HG02759 (cell line): ENCODE results near the gene SPRR2E.
"Not testable (repeated sequence)": the region's sequence is repeated elsewhere in the genome, so short reads cannot be mapped to it uniquely, and the experiment has no call there.

Experiments used
- ATAC-seq: cut with Tn5 transposase; IDR thresholded peaks from one replicate; pipeline ENCODE4 v1.9.1; 2021; ENCODE audit warnings: mild to moderate bottlenecking, moderate library complexity; ENCODE audit not compliant: unreplicated experiment

Gene SPRR2E

DNA sequence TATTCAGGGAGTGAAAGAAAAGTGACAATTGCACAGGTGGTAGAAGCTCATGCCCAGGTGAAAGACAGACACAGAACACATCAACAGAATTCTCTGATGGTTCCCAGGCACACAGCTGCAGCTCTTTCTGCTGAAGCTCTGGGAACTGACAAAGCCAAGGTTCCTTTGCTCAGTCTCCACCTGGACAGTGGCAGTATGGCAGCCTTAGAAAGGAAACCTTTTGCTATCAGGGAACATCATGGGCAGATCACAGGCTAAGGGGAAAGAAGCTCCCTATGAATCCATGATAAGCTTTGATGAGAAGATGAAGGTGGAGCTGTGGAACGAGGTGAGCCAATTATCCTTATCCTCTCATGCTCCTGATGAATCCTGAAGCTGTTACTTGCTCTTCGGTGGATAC lies 24.1 kb downstream of the SPRR2E start:
- no peak for ATAC-seq

DNA sequence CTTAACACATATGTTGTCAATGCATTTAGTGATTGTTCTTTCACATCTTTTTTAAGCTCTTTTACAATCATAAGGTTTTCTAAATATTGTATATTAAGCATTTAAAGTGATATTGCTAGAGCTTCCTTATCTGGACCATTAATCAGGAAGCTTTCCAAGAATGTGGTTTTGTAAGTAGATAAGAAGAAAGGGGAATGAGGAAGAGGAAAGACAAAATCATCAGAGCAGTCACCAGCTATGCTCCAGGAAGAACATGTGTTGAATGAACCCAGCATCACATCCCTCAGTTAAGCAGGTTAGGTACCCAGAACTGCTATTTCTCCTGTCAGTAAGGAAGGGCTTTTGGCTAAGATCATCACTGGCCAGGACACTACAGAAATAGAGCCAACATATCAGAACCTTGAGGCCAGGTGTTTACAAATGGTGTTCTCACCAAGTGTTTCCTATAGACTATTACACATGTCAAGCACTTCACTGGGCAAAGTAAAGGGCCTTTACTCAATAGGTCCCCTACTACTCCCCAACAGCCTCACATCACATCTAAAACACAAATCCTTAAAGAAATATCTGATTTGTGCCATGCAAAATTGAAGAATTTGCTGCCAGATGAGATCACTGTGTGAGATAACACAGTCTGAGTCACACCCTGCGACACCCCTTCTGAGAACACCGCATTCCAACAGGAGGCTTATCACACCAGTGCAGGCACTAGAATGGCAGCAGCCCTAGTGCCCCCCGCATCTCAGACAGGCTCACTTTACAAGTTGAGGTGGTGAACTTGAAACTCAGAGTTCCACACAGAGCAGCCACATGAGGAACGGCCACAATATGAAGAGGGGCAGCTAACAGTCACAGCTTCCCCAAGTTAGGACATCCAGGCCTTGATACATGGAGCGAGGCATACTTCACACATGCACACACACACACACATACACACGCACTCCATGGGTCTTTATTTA lies 35.2 kb downstream of the SPRR2E start:
- no peak for ATAC-seq

DNA sequence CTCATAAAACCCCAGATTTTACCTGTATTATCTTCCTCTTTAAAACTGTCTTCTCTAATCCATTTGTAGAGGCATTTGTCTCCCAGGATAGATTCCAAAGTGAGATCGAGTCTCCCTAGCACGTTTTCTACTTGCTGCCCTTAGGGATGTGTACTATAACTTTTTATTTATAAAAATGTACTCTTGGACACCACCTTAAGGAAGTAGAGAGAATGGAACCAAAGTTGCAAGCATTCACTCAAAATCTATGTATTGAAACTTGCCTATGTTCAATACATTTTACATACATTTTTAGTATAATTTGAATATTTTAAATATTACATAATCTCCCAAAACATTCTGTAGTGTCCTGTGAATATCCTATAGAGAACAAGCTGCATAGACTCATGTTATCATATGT lies 36.2 kb downstream of the SPRR2E start:
- ATAC-seq: no peak

DNA sequence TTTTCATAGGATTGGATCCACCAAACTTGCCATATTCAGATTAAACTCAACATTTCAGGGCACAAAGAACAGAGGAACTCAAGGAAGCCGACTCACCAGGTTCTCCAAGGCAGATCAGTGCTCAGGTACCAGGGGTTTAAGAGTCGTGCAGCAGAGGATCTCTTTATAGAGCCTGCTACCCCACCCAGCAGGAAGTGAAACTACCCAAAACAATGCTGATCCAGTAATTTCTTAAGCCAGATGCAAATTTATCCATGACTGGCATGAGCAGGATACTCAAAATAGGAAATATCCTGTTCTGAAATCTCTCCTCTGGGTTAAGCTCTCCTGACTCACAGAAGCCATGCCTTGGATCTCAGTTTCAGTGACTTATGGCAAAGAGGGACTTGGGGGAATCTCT lies 37.0 kb downstream of the SPRR2E start, which contains the start of gene SPRR2A:
TSS of gene SPRR2A (minus strand) at position 138 of the 400 bp plus-strand sequence. CDS start 777 bp downstream, outside the sequence.
- no peak for ATAC-seq

DNA sequence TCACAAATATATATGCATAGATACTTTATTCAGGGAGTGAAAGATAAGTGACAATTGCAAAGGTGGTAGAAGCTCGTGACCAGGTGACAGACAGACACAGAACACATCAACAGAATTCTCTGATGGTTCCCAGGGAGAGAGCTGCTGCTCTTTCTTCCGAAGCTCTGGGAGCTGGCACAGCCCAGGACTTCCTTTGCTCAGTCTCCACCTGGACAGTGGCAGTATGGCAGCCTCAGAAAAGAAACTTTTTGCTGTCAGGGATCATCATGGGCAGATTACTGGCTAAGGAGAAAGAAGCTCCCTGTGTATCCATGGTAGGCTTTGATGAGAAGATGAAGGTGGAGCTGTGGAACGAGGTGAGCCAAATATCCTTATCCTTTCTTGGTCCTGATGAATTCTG lies 38.2 kb downstream of the SPRR2E start:
- ATAC-seq: not testable (repeated sequence)

DNA sequence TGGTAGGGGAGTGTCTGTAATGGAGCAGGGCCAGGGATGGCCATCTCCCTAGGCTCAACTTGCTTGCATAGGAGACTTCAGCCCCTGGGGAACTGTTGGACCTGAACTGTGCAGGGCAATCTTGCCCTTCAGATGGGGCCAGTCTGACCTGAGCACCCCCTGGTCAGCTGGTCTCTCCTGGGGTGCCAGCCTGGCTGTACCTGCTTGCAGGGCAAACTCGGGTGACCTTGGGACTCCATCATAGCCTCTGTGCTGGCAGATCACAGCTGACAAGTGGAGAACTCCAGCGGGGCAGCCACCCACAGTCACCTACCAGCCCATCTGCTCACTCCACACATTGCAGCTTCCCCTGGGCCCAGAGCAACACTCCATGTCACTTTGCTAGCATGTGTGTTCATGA lies 45.1 kb downstream of the SPRR2E start:
- no peak for ATAC-seq
